Panc1 (cell line): ENCODE results near the gene CEP250. TPM values are rescaled to one million over a fixed set of nuclear protein-coding genes. Genes with fewer than 3 reads are reported as not detected.

Experiments used
- ATAC-seq: fragments of 200-7000 bp; cut with Tn5 transposase; 2 replicates; pipeline ENCODE4 v1.9.1; 2020; ENCODE audit warnings: mild to moderate bottlenecking, moderate library complexity
- BruUV-seq: library from RNA; stranded (reverse); fragments of 400-500 nt; replicated peaks from 2 replicates; lab custom pipeline; 2021; lab: Mats Ljungman, UMichigan
- CTCF ChIA-PET: fragments of 300-600 bp; sonication (Branson Sonifier 250); formaldehyde crosslinking; loops from one replicate; lab custom pipeline; 2022; ENCODE audit warnings: antibody characterized with exemption; lab: Charles Lee
- POLR2A ChIA-PET: fragments of 300-600 bp; sonication (Branson Sonifier 250); formaldehyde crosslinking; loops from one replicate; lab custom pipeline; 2022; ENCODE audit warnings: antibody characterized with exemption; lab: Charles Lee
- DNase-seq: peaks from one replicate; pipeline ENCODE4 v3.0.0-alpha.2; 2010; ENCODE audit warnings: low read depth, low spot score
- H3K27ac ChIP-seq: 2 replicates; pipeline ENCODE4 v1.5.1; 2011; ENCODE audit warnings: mild to moderate bottlenecking, low read length, inconsistent platforms
- H3K27me3 ChIP-seq: fragments of 200-500 bp; sonication (Bioruptor generic); 2 replicates; pipeline ENCODE4 v1.6.0; 2014; ENCODE audit warnings: low read length, inconsistent platforms; ENCODE audit not compliant: control insufficient read depth, insufficient read depth
- H3K36me3 ChIP-seq: fragments of 200-500 bp; sonication (Bioruptor generic); 2 replicates; pipeline ENCODE4 v1.5.1; 2014; ENCODE audit warnings: inconsistent platforms, mild to moderate bottlenecking, low read length, moderate library complexity; ENCODE audit not compliant: control insufficient read depth, insufficient read depth
- H3K4me1 ChIP-seq: 2 replicates; pipeline ENCODE4 v1.5.1; 2011; ENCODE audit warnings: inconsistent platforms, mild to moderate bottlenecking, low read length, moderate library complexity; ENCODE audit not compliant: control insufficient read depth, insufficient read depth
- H3K4me3 ChIP-seq, 2 experiments: 2 replicates each; pipeline ENCODE4 v1.5.1; 2011 to 2012; ENCODE audit warnings: low read depth in 2 of 2, low read length in 2 of 2, mild to moderate bottlenecking in 2 of 2, inconsistent platforms in 1 of 2, moderate library complexity in 1 of 2
- H3K9me3 ChIP-seq: fragments of 200-500 bp; sonication (Bioruptor generic); 2 replicates; pipeline ENCODE4 v1.5.1; 2014; ENCODE audit warnings: low read depth, mild to moderate bottlenecking, inconsistent platforms, low read length, moderate library complexity; ENCODE audit not compliant: control insufficient read depth, insufficient read depth
- CTCF ChIP-seq: fragments of 450-650 bp; IDR thresholded peaks from 2 replicates; pipeline ENCODE4 v1.5.1; 2017; ENCODE audit warnings: mild to moderate bottlenecking
- POLR2AphosphoS5 ChIP-seq: IDR thresholded peaks from 2 replicates; pipeline ENCODE4 v1.6.1; 2012; ENCODE audit warnings: mild to moderate bottlenecking, low read depth, low read length, moderate library complexity
- REST ChIP-seq, 2 experiments: IDR thresholded peaks; 2 replicates each; pipeline ENCODE4 v1.6.1; 2011 to 2012; ENCODE audit warnings: low read depth in 2 of 2, control low read depth in 1 of 2, low read length in 1 of 2, mild to moderate bottlenecking in 1 of 2, moderate library complexity in 1 of 2; ENCODE audit not compliant: insufficient read depth in 1 of 2
- SIN3A ChIP-seq: IDR thresholded peaks from 2 replicates; pipeline ENCODE4 v1.6.1; 2012; ENCODE audit warnings: low read depth, mild to moderate bottlenecking, low read length, moderate library complexity, borderline replicate concordance; ENCODE audit not compliant: insufficient read depth
- TCF7L2 ChIP-seq: IDR thresholded peaks from 2 replicates; pipeline ENCODE4 v1.6.1; 2011; ENCODE audit warnings: mild to moderate bottlenecking, low read depth, low read length, inconsistent platforms
- in situ Hi-C: cut with HindIII; loops from 2 replicates; pipeline ENCODE4 v1.10.0; 2016; ENCODE audit warnings: low sequenced_read_pairs, low pct_unique_long_range_greater_than_20kb
- intact Hi-C: fragments of 100-400 bp; cut with micrococcal nuclease; formaldehyde crosslinking; loops from one replicate; pipeline ENCODE4 v1.10.0; 2022; ENCODE audit not compliant: unreplicated experiment
- total RNA-seq: library from RNA; stranded (reverse); gene quantifications from one replicate; pipeline ENCODE4 v1.2.1, GENCODE V29; 2021; ENCODE audit not compliant: unreplicated experiment

CEP250 gene
- total RNA-seq, 1 experiment from 2014 or later: 82.5 TPM

GRCh38 chr20:35465976-35466375, 10.6 kb downstream of the CEP250 start:
- no peak for ATAC-seq
- Histone ChIP-seq H3K27me3 (no peaks in the 10 kb centered on the region), H3K27ac (no peak overlapping the region), H3K9me3 (no peaks in the 10 kb centered on the region), H3K4me1 (peaks cover 3% of the 10 kb centered on the region; the same call in 1 of the 2 replicates), H3K4me3 (no peak overlapping the region), H3K36me3 (peaks cover 10% of the 10 kb centered on the region; the same call in 1 of the 2 replicates)
- TF ChIP-seq CTCF (no peak), REST (IDR thresholded peaks at IDR 0.05; ENCODE audit: insufficient read depth in 1 of 2, low read depth in 2 of 2, low read length in 1 of 2) (no peak), POLR2AphosphoS5 (no peak), SIN3A (no peak)
- no peak for DNase-seq
- CTCF ChIA-PET: interaction anchor here (0.6 kb wide), 1 partner anchor 260 kb away, joined by 7 read pairs; no protein-coding TSS in a partner anchor
- in situ Hi-C loops: no loop called here
- POLR2A ChIA-PET: no interaction called here
- no TSS peak for BruUV-seq
- intact Hi-C loops: no loop called here

- H3K36me3 ChIP-seq: peaks cover 14% of the 10 kb centered on the region
- POLR2A ChIA-PET: no interaction called here
- no TSS peak for BruUV-seq
- no peak for ATAC-seq
- H3K4me3 ChIP-seq: no peak overlapping the region
- H3K27ac ChIP-seq: no peak overlapping the region
- DNase-seq: no peak
- in situ Hi-C loops (no loop called here), intact Hi-C loops (no loop called here)
- CTCF ChIA-PET: no interaction called here
- no peaks in the 10 kb centered on the region for H3K27me3 ChIP-seq
- no peaks in the 10 kb centered on the region for H3K9me3 ChIP-seq
- peaks cover 3% of the 10 kb centered on the region; the same call in 1 of the 2 replicates for H3K4me1 ChIP-seq
- no peak for TF ChIP-seq CTCF
- TF ChIP-seq REST (IDR thresholded peaks at IDR 0.05; ENCODE audit: insufficient read depth in 1 of 2, low read depth in 2 of 2, low read length in 1 of 2): no peak
- TF ChIP-seq TCF7L2: no peak
These were observed 11.5 kb downstream of the CEP250 start for GRCh38 chr20:35466856-35467255.
